HG02943 (cell line): Measurements from ENCODE around the gene KCTD1.

Source experiments
- ATAC-seq: cut with Tn5 transposase; IDR thresholded peaks from one replicate; pipeline ENCODE4 v1.9.1; 2021; ENCODE audit warnings: mild to moderate bottlenecking, low read depth, moderate library complexity; ENCODE audit not compliant: unreplicated experiment

Gene KCTD1

DNA sequence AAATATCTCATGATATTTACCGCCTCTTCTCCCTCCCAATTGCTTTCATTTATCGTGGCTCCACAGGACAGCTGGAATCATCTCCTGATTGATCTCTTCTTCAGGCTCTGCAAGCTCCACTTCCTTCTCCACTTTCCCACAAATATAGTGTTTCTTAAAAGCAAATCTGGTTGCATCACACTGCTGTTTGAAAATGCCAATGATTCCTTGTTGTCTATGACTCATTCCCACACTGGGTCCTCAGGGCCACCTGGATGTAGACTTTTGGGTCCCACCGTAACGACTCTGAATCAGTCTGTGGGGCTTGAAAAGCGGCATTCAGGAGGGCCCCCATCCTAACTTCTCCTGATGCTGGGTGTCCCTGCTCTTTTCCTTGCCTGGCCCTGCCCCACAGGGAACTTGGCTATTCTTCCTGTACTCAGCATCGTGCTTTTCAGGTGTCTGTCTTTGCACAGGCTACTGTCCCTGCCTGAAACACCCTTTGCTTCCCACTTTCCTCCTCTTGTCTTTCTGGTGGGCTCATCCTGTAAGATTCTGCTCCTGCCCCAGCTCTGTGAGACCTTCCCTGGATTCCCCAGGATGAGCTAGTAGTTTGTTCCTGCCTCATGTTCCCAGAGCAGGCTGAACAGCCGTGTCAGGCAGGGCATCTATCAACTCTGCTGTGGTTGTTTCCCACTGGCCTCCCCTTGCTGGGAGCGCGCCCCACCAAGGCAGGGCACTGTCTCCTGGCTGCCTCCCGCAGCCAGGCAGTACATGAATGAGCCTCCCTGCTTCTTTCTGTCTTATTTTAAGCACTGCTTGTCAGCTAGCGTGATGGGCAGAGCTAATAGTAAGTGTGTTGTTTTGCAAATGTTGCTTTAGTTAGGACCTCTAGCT, 111.9 kb downstream of the KCTD1 start:
- ATAC-seq, result no peak

DNA sequence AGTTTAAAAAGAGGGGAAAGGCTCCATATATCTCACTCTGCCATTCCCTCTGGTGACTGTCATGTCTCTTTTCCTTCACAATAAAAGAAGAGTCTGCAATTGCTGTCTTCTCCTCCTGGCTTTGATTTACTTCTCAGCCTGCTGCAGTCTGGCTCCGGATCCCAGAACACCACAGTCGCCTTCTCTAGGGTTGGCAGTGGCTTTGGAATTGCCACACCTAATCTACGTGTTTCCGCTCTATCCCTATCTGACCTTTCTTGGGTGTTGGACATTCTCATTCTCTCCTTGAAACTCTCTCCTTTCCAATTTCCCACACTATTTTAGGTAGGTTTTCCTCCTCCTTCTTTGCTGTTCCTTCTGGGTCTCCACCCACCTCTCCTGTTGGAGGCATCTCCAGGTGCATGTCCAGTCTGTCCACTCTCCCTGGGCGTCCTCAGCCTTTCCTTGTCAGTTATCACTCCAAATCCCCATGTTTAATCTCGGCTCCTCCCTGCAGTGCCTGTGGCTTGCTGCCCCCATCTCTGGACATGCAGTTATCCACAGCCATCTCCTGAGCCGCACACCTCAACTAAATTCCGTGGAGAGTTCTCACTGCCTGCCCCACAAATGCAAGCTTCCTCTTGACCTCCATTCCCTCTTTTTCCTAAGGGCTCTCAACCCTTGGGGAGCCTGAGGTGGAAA, 112.8 kb downstream of the KCTD1 start:
- ATAC-seq, result no peak

DNA sequence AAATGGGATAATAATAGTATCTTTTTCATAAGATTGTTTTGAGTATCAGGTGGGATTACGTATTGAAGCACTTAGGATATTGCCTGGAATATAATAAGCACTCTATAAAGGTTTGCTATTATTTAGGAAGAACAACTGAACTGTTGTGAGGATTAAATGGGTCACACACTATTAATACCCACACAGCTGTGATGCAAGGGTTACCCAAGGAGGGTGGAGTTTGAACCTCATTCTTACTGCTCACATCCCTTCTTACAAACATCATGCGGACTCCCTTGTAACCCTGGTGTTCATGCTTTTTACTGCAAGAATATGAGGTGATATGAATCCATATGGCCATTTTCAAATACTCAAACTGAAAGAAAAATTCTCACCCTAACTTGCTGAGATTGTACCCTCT, 113.5 kb downstream of the KCTD1 start:
- ATAC-seq, result no peak

DNA sequence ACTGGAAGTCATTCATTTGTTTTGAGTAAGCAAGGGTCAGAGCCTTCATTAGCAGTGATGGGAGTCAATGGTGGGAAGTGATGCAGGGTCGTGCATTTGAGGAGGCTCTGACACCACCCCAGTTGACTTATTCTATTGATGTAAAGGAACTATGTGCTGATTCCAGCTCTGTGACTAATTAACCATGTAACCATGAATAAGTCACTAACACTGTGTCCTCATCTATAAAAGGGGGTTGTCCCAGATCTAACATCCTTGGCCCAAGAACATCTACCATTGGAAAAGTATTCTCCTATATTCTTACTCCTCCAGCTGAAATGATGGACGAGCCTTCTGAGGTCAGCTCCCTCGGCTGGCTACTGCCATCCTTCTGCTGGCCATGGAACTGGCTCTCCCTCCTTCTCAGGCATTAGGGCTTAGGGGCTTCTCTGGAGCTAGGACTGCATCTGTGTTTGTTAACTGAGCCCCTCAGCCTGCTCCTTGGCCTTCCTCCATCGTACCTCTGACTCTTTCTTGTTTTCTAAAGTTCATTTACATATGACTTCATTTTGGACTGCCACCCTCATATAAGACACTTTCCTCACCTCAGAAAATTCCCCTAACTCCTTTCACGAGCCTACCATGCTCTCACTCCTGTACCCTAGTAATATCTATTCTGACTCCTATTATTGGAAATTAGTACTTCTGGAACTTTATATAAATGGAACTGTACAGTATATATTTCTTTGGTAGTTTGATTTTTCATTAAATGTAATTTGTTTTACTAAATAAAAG, 115.5 kb downstream of the KCTD1 start:
- no peak for ATAC-seq

DNA sequence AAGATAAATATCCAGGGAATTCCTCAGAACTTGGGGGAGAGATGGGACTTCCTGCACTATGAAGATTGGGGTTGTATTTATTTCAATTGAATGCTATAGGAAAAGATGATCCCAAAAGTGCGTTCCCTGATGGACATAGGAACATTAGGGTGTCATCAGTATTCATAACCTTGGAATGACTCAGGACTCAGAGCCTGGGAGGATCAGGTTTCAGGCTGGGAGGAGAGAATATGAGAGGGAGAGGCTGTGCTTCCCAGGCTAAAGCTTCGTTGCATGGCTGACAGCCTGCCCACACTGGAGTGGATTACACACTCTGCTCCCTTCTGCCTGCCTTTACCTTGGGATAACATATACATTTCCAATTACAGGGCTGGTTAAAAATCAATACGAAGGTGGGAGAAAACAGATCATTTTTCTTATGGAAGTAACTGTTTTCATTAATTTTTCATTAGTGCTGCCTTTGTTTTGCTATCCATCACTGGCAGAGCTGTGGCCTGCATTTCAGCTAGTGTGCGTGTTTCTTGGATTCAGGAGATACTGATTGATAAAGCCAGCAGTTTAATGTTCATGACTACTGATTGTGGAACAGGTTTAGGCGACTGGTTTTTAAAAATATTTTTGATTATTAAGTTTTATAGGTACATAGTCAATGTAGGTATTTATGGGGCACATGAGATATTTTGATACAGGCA, 118.7 kb downstream of the KCTD1 start:
- no peak for ATAC-seq

DNA sequence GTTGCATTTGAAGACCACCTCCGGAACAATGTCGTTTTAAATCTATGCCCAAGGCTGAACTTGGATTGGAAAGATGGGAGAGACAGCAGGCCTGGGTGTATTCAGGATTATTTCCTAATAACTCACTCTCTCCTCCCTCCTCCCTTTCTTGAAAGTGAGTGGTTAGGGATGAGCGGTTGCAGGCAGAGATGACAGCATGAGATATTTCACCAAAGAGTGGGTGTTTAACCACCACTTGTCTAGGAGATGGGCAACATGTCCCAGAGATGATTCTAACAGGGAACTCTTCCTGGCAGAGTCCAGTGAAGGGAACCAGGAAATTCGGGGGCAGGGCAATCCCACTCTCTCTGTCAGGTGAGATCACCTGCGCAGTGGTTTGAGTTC, 123.2 kb downstream of the KCTD1 start:
- no peak for ATAC-seq

DNA sequence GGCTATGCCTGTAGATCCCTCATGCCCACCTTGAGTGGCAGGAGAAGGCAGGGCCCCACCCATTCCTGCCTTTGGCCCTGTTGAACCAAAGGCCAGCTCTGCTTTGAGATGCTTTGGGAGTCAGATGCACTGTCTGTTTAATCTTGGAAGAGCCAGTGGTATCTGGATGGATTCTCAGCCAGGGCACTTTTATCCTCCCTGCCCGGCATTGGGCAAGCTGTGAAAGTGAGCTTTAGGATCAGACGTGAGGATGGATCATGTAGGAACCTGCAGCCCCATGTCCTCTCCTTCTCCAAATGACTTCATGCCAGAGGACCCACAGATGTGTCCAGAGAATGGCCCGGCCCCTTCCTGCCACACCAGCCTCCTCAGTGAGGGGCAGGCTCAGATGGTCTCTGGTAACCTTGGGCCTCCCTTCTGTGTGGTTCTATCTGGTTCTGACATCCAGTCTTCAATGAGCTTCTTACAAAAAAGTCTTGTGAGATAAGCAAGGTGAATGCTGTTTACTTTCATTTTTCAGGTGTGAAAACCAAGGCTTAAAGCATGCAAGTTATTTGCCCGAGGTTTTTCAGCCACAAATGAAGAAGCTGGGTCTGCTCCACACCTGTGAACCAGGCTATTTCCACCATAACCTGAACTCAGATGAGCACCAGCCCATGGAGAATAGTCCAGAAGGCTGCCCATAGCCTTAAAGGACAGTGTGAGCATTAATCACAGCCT, 123.8 kb downstream of the KCTD1 start:
- no peak for ATAC-seq

DNA sequence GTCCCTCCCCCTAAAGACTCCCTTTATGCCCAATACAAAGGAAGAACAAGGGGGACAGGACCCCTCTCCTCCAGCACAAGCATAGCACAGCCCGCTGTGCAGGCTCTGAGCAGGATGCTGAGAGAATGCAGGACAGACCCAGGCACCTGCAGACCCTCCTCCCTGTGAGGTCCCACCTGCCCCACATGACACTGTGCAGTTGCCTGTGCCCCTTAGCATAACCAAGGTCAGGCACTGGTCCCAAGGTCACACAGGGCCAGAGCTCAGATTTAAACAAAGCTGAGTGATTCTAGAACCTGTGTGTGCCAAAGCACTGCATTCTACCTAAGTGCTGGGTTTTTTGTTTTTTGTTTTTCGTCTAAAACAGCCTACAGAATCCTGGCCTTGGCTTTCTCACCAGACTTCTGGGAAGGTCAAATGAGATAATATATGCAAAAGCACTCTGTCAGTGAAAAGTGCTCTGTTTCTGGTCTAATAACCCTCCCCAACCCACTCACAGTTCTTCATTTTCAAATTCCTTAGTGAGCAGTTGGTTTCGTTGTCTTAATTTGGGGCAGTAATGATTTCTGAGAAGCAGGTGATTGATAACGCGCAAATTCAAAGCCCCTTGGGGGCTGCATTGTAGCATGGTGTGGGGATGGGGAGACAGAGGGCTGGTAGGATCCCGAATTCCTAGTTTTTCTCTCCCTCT, 125.7 kb downstream of the KCTD1 start:
- no peak for ATAC-seq

DNA sequence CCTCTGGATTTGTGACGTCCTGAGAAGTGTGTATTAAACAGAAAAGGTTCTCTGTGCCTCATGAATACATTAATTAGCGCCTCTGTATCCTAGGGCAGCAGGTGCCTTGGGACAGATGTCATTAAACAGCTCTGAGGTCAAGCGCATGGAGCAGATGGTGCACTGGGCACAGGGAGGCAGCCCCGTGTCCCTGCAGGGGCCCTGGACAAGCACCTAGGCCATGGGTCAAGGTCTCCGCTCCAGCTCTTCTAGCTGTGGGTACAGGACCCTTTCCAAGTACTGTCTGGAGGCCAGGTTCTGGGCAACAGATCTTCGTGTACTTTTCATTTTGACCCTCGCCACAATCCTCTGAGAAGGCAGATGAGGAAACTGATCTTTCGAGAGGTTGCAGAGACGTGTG, 126.4 kb downstream of the KCTD1 start:
- no peak for ATAC-seq

DNA sequence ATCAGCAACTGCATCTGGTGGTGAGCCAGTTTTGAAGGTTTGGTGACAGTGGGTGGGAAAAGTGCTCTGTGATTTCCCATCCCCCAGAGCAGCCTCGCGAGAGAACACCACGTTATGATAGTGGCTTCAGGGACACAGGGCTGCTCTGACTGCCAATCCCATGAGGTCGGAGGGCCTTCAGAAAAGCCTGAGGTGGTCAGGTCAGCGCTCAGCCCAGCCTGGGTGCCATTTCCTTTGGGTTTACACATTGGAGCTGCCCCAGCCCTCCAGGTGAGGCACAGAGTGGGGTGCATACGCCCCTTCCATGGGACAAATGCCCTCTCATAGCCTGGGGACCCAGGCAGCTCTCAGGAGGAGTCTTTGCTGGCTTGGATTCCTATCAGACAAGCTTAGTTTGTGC, 126.8 kb downstream of the KCTD1 start:
- ATAC-seq, result no peak

DNA sequence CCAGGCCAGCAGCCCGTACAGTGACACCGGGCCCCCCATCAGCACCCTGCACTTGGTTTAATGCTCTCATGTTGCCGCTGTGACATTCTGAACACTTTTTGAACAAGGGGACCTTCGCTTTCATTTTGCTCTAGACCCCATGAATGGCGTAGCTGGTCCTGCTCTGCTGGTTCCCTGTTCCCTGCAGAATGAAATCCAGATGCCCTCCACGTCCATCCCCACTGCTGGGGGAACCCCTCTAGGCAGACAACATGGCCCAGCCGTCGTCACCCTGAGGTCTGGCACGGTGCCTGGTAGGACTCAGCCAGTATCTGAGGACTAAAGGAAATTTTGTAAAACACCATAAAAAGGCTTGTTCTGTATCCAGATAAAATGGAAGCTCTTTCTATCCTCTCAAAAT, 128.6 kb downstream of the KCTD1 start:
- ATAC-seq, result no peak

DNA sequence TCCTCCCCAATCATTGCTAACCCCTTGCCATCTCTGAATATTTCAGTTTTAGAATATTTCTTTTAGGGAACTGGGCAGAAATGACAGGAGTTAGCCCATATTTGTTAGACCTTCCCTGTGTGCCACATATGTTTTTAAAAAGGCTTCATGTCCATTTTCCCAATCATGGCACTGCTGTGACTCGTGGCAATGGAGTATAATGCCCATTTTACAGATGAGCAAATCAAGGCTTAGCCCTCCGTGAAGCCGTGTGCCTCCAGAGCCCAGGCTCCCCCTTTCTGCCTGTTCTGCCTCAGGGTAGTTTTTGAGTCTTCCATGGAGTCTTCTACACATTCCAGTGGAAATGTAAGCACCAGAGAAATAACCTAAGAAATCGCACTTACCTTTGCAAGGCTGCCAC, 130.1 kb downstream of the KCTD1 start:
- ATAC-seq, result no peak

DNA sequence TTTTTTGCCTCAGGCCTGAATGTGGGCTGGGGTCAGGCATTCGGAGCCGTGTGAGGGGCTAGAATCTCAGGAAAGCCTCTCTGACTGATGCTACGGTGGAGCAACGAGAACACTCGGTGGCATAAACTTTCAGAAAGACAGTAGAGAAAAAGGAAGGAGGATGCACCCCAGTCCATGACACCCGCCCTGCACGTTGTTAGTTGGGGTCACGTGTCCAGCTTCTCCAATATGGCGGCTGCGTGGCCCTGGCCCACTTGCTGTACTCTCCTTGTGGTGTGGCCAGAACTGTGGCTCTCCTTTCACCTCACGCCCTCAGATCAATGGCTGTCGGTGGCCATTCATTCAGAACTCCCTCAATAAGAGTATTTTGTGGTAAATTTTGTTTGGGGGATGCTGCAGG, 131.2 kb downstream of the KCTD1 start:
- ATAC-seq, result no peak

DNA sequence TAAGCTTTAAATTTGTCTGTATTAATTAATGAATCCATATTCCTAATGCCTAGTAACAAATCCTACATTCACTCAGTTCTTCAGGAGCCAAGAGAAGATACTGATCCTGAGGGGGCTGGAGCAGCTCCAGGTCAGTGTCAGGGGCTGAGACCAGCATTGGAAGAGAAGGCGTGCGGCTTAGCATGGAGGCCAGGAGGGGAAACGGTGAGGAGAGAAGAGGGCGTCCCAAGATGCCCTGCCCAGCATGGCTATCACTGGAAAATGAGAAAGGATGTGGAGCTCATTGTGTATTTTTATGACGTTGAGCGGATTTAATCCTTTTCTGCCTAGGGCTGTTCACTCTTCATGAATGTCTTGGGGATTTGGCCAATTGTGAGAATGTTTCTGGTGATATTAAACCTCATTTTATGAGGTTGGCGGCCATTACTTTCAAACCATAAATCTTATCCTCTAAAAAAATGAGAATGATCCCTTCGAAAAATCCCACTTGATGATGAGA, 131.7 kb downstream of the KCTD1 start:
- no peak for ATAC-seq

DNA sequence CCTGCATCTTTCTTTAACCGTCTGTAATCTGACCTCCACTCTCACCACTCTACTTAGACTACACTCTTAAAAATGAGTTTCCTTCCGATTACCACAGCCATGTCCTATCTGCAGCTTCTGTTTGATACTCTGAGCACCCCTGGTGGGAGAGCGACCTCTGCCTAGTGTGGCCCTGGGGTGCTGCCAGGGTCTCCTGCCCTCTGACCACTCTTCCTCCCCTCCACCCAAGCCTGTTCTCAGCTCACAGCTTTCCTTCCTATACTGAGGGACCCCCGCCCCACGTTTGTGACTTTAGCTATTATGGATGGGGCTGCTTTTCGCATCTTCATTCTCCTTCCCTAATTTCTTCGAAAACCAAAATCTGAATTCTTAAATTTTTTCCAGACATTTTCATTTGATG, 132.7 kb downstream of the KCTD1 start:
- no peak for ATAC-seq

DNA sequence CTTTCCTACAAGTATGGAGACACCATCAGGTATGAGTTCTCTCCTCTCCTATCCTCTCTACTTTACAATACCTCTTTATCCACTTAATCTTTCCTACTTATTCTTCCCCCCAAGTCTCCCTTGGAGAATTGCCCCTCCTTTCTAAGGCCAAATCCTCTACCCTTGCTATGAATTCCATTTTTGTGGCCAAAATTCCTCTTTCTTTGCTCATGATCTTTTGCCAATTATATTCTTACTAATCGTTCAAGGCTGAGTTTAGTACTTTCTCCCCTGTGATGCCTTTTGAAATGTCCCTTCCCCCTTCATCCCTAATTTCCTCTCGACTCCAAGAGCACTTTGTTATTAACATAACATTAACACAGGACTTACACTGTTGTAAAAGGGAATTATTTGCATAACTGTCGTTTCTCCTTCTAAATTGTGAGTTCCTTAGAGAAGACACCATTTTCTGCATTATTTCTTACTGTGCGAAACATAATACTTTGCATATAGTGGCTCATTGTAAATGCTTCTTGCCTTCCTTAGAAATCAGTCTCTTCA, 133.4 kb downstream of the KCTD1 start:
- ATAC-seq, result no peak

DNA sequence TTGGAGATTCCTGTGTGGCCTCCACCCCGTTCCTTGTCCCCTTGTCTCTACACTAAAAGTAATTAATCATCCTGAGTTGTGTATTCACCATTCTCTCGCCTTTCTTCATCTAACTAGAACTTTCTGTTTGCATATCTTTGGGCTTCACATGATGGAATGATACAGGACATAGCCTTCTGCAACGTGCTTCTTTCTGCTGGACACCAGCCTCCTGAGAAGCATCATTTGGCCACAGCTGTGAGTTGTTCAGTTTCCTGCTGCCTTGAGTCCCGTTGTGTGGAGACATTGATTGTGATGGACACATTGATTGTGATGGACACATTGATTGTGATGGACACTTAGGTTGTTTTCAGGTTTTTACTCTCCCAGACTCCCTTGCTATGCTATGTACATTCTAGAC, 139.3 kb downstream of the KCTD1 start:
- ATAC-seq, result no peak

DNA sequence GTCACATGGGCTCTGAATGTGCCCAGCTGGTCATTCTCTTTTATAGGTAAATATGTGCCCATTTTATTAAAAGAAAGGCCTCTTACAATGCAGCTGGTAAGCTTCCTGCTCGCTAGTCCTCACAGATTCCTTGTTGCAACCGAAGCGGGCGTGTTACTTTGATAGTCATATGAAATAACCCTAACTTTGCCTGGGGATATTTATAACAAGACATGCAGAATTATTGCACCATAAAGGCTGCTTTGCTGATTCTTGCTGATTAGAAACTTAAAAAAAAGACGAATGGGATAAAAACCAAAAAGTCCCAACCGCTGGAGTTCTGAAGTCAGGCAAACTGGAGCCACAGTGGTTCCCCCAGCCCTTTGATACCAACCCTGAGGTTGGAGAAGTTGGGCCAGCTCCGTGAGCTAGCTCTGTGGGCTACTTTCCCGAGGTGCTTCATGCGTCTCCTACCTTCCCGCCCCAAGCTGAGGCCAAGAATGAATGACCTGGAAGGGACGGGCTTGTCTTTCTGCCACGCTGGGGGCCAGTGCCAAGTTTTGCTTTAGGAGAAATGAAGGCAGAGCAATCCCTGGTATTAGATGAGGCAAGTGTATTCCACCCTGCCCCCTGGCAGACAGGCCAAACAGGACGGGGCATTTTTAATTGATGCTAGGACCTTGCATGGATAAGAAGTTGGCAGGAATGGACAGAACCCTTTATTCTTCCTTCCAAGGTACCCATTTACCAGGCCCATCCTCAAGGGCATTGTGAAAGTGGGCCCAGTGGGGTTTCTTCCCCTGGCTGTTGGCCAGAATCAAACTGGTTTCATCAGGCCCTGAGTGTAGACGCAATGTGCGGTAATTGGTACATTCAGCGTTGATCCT, 140.4 kb downstream of the KCTD1 start:
- no peak for ATAC-seq
